Body of pancreas (tissue), 4 donors: ENCODE measurements around the gene GNAS-AS1.

ENCODE experiments used
- CTCF ChIP-seq, 7 experiments: fragments of 450-650 bp in 4 of 7; fragments of 200-600 bp in 3 of 7; sonication (generic) in 3 of 7; IDR thresholded peaks; one replicate each; pipeline ENCODE4 v1.5.1; 2016 to 2019; ENCODE audit warnings: antibody characterized with exemption in 7 of 7
- POLR2A ChIP-seq, 3 donors: fragments of 450-650 bp; IDR thresholded peaks; one replicate each; pipeline ENCODE4 v1.6.1; 2016; ENCODE audit warnings: antibody characterized with exemption in 3 of 3, mild to moderate bottlenecking in 2 of 3

GRCh38 chr20:58855506-58856389 lies 5.0 kb upstream of the GNAS-AS1 start:
- no peak for TF ChIP-seq CTCF (IDR thresholded peaks at IDR 0.05)
- TF ChIP-seq POLR2A (IDR thresholded peaks at IDR 0.05): no peak
